ENCODE measurements around the gene MEDAG. TPM values are rescaled to one million over a fixed set of nuclear protein-coding genes. Genes with fewer than 3 reads are reported as not detected.

MEDAG gene
- total and polyA plus RNA-seq, 4 experiments from 2014 or later = 0.29 TPM; not detected in 3

DNA sequence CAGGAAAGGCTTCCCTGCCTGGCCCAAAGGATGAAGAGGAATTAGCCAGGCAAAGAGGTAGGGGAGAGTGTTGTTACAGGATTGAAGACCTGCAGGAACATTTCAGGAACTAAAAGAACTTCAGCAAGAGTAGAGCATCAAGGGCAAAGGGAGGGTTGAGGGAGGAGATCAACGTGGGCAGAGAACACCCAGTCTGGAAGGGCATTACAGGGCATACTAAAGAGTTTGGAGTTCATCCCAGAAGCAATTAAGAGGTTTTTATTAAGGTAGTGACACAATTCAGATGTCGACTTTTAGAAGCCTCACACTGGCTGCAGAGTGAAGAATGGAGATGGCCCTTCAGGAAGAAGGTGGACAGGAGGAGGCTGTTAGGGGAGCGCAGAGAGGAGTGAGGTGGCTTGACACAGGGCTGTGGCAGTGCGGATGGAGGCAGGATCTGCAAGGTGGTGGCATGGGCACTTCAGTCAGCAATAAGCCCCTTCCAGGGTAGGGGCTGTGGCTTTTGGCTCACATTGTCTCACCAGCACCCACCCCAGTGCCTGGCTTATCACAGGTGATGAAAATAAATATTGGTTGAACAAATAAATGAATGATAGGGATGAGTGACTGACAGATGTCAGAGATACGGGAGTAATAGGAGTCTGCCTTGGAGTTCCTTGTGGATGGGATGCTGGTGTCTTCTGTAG, 51.3 kb downstream of the MEDAG start:
- POLR2A ChIA-PET (ENCODE audit: partially characterized antibody) = no interaction called here
- Mint-ChIP-seq H3K9me3 (peaks cover 6 to 47% (median 23%) of the 10 kb centered on the region in 8 donors), H3K27me3 (peaks cover 15 to 33% of the 10 kb centered on the region in 2 donors), H3K27ac (peak overlapping the region in 1 of 7 donors; percentile 68), H3K4me1 (no peaks in the 10 kb centered on the region), H3K36me3 (peaks cover 0 to 4% of the 10 kb centered on the region in 2 donors), H3K4me3 (no peak overlapping the region)
- H3K36me3 ChIP-seq (ENCODE audit: insufficient read depth, low read length) = no peaks in the 10 kb centered on the region
- intact Hi-C loops (cut with micrococcal nuclease) = no loop called here
- no peak overlapping the region for H3K4me3 ChIP-seq (ENCODE audit: low read length in 2 of 2)
- no peaks in the 10 kb centered on the region for H3K4me1 ChIP-seq (ENCODE audit: insufficient read depth, low read length)
- no peak for DNase-seq
- no peak overlapping the region for H3K27ac ChIP-seq (ENCODE audit: low read depth, low read length)
- no peaks in the 10 kb centered on the region for H3K27me3 ChIP-seq (ENCODE audit: insufficient read depth, low read length)
- H3K9me3 ChIP-seq (ENCODE audit: control insufficient read depth in 1 of 2, low read length in 2 of 2) = no peaks in the 10 kb centered on the region
- CTCF ChIA-PET (ENCODE audit: partially characterized antibody) = interaction anchor here (0.9 to 1.6 kb wide), 2 partner anchors 11 to 22 kb away, joined by 3 read pairs; no protein-coding TSS in a partner anchor

DNA sequence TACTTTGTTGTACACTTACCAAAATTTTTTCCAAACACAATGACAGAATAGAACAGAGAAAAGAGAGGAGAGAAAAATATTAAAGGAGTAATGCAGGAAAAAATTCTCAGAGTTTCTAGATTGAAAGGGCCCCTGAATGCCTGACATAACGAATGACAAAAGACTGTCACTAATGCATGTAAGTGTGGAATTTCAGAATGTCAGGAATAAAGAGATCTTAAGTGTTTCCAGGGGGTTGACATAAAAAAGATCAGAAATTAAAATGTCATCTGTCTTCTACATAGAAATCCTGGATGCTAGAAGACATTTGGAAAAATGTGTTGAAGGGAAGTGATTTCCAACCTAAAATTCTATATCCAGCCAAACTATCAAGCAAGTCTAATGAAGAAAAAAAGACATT, 53.6 kb downstream of the MEDAG start:
- Mint-ChIP-seq H3K27me3 (peaks cover 13 to 39% of the 10 kb centered on the region in 2 donors), H3K4me3 (no peak overlapping the region), H3K9me3 (peaks cover 6 to 50% (median 25%) of the 10 kb centered on the region in 8 donors), H3K36me3 (peaks cover 0 to 4% of the 10 kb centered on the region in 2 donors), H3K27ac (no peak overlapping the region), H3K4me1 (no peaks in the 10 kb centered on the region)
- H3K27me3 ChIP-seq (ENCODE audit: insufficient read depth, low read length) = no peaks in the 10 kb centered on the region
- no peak overlapping the region for H3K4me3 ChIP-seq (ENCODE audit: low read length in 2 of 2)
- CTCF ChIA-PET (ENCODE audit: partially characterized antibody) = no interaction called here
- H3K4me1 ChIP-seq (ENCODE audit: insufficient read depth, low read length) = no peaks in the 10 kb centered on the region
- H3K36me3 ChIP-seq (ENCODE audit: insufficient read depth, low read length) = no peaks in the 10 kb centered on the region
- H3K27ac ChIP-seq (ENCODE audit: low read depth, low read length) = no peak overlapping the region
- DNase-seq = no peak
- no peaks in the 10 kb centered on the region for H3K9me3 ChIP-seq (ENCODE audit: control insufficient read depth in 1 of 2, low read length in 2 of 2)
- POLR2A ChIA-PET (ENCODE audit: partially characterized antibody) = no interaction called here
- intact Hi-C loops (cut with micrococcal nuclease) = no loop called here

DNA sequence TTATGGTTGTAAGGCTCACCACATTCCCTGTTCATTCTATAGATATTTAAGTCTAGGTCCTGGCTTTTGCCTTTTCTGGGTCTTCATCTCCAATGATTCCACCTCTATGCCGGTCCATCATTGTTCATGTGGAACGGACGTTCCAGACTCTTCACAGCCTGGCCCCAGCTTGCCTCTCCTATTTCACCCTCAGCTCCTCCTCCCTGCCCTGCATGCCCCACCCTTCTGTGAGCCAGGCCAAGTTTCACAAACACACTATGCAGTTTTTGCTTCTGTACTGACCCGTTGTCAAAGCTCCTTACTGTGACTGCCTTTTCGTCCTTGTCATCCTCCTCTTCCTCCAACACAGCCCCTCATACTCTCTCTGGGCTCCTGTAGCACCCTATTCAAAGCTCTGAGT, 57.7 kb downstream of the MEDAG start:
- Mint-ChIP-seq H3K27me3 (peaks cover 13 to 38% of the 10 kb centered on the region in 2 donors), H3K4me1 (no peaks in the 10 kb centered on the region), H3K4me3 (no peak overlapping the region), H3K27ac (no peak overlapping the region), H3K9me3 (peaks cover 4 to 31% (median 18%) of the 10 kb centered on the region in 8 donors), H3K36me3 (peaks cover 0 to 4% of the 10 kb centered on the region in 2 donors)
- Histone ChIP-seq H3K4me3 (ENCODE audit: low read length in 2 of 2) (no peak overlapping the region), H3K4me1 (ENCODE audit: insufficient read depth, low read length) (no peaks in the 10 kb centered on the region), H3K36me3 (ENCODE audit: insufficient read depth, low read length) (no peaks in the 10 kb centered on the region), H3K27ac (ENCODE audit: low read depth, low read length) (no peak overlapping the region), H3K27me3 (ENCODE audit: insufficient read depth, low read length) (no peaks in the 10 kb centered on the region), H3K9me3 (ENCODE audit: control insufficient read depth in 1 of 2, low read length in 2 of 2) (no peaks in the 10 kb centered on the region)
- CTCF ChIA-PET (ENCODE audit: partially characterized antibody) = no interaction called here
- no peak for DNase-seq
- intact Hi-C loops (cut with micrococcal nuclease) = no loop called here
- POLR2A ChIA-PET (ENCODE audit: partially characterized antibody) = no interaction called here

DNA sequence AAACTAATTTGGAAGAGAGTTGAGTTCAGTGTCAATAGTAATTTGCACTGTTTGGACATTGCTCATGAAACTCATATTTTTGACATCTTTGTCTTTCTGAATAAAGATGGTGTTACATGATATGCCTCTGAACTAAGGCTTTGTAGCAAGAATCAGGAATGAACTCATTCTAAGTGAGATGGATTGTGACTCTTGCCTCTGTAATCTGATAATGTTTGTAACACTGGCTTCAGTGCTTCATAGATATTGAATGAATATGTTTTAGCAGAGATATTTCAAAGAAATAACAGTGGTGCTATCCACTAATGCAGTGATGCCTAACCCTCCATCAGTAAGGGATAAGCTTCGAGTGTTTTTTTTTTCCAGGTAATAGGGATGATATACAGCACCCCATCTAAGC, 59.3 kb downstream of the MEDAG start:
- Mint-ChIP-seq H3K27me3 (peaks cover 21 to 43% of the 10 kb centered on the region in 2 donors), H3K4me1 (no peaks in the 10 kb centered on the region), H3K36me3 (no peaks in the 10 kb centered on the region), H3K27ac (no peak overlapping the region), H3K4me3 (no peak overlapping the region), H3K9me3 (peaks cover 2 to 16% (median 7%) of the 10 kb centered on the region in 8 donors)
- intact Hi-C loops (cut with micrococcal nuclease) = no loop called here
- Histone ChIP-seq H3K27me3 (ENCODE audit: insufficient read depth, low read length) (no peaks in the 10 kb centered on the region), H3K9me3 (ENCODE audit: control insufficient read depth in 1 of 2, low read length in 2 of 2) (no peaks in the 10 kb centered on the region), H3K4me3 (ENCODE audit: low read length in 2 of 2) (no peak overlapping the region), H3K4me1 (ENCODE audit: insufficient read depth, low read length) (no peaks in the 10 kb centered on the region), H3K27ac (ENCODE audit: low read depth, low read length) (no peak overlapping the region), H3K36me3 (ENCODE audit: insufficient read depth, low read length) (no peaks in the 10 kb centered on the region)
- POLR2A ChIA-PET (ENCODE audit: partially characterized antibody) = no interaction called here
- CTCF ChIA-PET (ENCODE audit: partially characterized antibody) = no interaction called here
- no peak for DNase-seq

DNA sequence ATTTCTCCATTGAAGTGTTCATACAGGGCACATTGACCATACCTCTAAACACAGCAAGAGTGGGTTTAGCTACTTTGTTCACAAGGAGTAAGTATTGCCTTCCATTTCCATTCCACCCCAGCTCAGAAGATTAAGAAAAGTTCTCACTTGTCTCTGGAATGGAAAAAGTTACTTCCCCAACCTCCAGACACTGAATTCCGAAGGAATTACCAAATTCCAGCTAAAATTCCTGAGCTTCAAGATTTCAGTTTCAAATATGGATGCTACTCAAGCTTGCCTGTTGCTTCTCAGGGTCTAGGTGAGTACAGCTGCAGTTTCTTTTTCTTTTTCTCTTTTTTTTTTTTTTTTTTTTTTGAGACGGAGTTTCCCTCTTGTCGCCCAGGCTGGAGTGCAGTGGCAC, 60.0 kb downstream of the MEDAG start:
- no peak for DNase-seq
- peaks cover 21 to 49% of the 10 kb centered on the region in 2 donors for H3K27me3 Mint-ChIP-seq
- no peaks in the 10 kb centered on the region for H3K36me3 Mint-ChIP-seq
- Histone ChIP-seq H3K9me3 (ENCODE audit: control insufficient read depth in 1 of 2, low read length in 2 of 2) (no peaks in the 10 kb centered on the region), H3K4me3 (ENCODE audit: low read length in 2 of 2) (no peak overlapping the region), H3K27me3 (ENCODE audit: insufficient read depth, low read length) (no peaks in the 10 kb centered on the region), H3K36me3 (ENCODE audit: insufficient read depth, low read length) (no peaks in the 10 kb centered on the region), H3K4me1 (ENCODE audit: insufficient read depth, low read length) (no peaks in the 10 kb centered on the region), H3K27ac (ENCODE audit: low read depth, low read length) (no peak overlapping the region)
- H3K4me1 Mint-ChIP-seq = no peaks in the 10 kb centered on the region
- ChIA-PET CTCF (ENCODE audit: partially characterized antibody) (no interaction called here), POLR2A (ENCODE audit: partially characterized antibody) (no interaction called here)
- intact Hi-C loops (cut with micrococcal nuclease) = no loop called here
- H3K27ac Mint-ChIP-seq = no peak overlapping the region
- H3K9me3 Mint-ChIP-seq = peaks cover 0 to 9% (median 4%) of the 10 kb centered on the region in 8 donors
- H3K4me3 Mint-ChIP-seq = no peak overlapping the region

DNA sequence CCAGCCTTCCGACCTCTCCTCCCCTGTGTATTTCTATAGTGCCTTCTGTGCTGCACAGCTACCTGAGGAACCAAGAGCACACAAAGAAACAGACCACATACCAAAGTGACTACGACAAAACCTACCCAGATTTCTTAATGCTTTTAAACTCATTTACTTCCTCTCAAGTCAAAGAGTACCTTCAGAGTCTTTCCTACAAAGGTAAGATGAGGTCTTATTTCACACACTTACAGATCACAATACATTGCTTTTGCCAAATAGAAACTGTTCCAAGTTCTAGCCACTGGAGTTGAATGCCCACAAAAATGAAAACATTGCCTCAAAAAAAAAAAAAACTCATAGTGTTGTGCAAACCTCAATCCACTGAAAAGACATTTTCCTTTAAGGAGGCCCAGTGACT, 62.8 kb downstream of the MEDAG start:
- Histone ChIP-seq H3K36me3 (ENCODE audit: insufficient read depth, low read length) (no peaks in the 10 kb centered on the region), H3K9me3 (ENCODE audit: control insufficient read depth in 1 of 2, low read length in 2 of 2) (no peaks in the 10 kb centered on the region), H3K4me1 (ENCODE audit: insufficient read depth, low read length) (no peaks in the 10 kb centered on the region), H3K27me3 (ENCODE audit: insufficient read depth, low read length) (no peaks in the 10 kb centered on the region), H3K27ac (ENCODE audit: low read depth, low read length) (no peak overlapping the region), H3K4me3 (ENCODE audit: low read length in 2 of 2) (no peak overlapping the region)
- H3K9me3 Mint-ChIP-seq = peaks cover 0 to 3% (median 0%) of the 10 kb centered on the region in 8 donors
- no peak for DNase-seq
- H3K36me3 Mint-ChIP-seq = no peaks in the 10 kb centered on the region
- intact Hi-C loops (cut with micrococcal nuclease) = no loop called here
- peaks cover 18 to 39% of the 10 kb centered on the region in 2 donors for H3K27me3 Mint-ChIP-seq
- no peak overlapping the region for H3K4me3 Mint-ChIP-seq
- CTCF ChIA-PET (ENCODE audit: partially characterized antibody) = interaction anchor here (0.8 to 2.2 kb wide), 2 partner anchors 11 kb away, joined by 3 to 11 read pairs; no protein-coding TSS in a partner anchor
- POLR2A ChIA-PET (ENCODE audit: partially characterized antibody) = no interaction called here
- no peak overlapping the region for H3K27ac Mint-ChIP-seq
- no peaks in the 10 kb centered on the region for H3K4me1 Mint-ChIP-seq

DNA sequence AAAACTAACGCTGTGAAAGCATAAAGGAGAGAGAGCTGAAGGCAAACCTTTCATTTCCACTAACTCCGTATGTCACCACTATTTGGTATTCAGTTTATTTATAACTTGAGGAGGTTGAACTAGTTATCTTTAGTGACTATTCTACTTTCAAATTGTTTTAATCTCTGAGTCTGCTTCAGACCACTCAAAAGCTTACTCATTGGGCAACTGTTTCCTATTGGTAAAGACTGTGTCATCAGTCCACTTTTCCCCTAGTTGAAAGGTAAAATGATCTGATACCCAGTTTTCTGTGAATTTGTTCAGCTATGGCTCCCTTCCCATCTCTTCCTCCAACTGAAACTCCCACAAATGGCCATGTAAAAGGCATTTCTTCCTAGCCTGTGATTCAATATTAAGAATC, 65.5 kb downstream of the MEDAG start:
- intact Hi-C loops (cut with micrococcal nuclease) = no loop called here
- DNase-seq = no peak
- H3K36me3 ChIP-seq (ENCODE audit: insufficient read depth, low read length) = no peaks in the 10 kb centered on the region
- Mint-ChIP-seq H3K4me1 (no peaks in the 10 kb centered on the region), H3K27ac (no peak overlapping the region), H3K36me3 (no peaks in the 10 kb centered on the region), H3K9me3 (no peaks in the 10 kb centered on the region), H3K4me3 (no peak overlapping the region), H3K27me3 (peaks cover 17 to 28% of the 10 kb centered on the region in 2 donors)
- no peak overlapping the region for H3K4me3 ChIP-seq (ENCODE audit: low read length in 2 of 2)
- H3K27ac ChIP-seq (ENCODE audit: low read depth, low read length) = no peak overlapping the region
- H3K27me3 ChIP-seq (ENCODE audit: insufficient read depth, low read length) = no peaks in the 10 kb centered on the region
- H3K9me3 ChIP-seq (ENCODE audit: control insufficient read depth in 1 of 2, low read length in 2 of 2) = no peaks in the 10 kb centered on the region
- CTCF ChIA-PET (ENCODE audit: partially characterized antibody) = interaction anchor here (1.8 kb wide), 1 partner anchor 73 kb away, joined by 4 read pairs; no protein-coding TSS in a partner anchor
- POLR2A ChIA-PET (ENCODE audit: partially characterized antibody) = no interaction called here
- no peaks in the 10 kb centered on the region for H3K4me1 ChIP-seq (ENCODE audit: insufficient read depth, low read length)
